ENCODE results near the gene FA2H.
"Not testable (repeated sequence)": the region's sequence is repeated elsewhere in the genome, so short reads cannot be mapped to it uniquely, and the experiment has no call there.

Gene FA2H

DNA sequence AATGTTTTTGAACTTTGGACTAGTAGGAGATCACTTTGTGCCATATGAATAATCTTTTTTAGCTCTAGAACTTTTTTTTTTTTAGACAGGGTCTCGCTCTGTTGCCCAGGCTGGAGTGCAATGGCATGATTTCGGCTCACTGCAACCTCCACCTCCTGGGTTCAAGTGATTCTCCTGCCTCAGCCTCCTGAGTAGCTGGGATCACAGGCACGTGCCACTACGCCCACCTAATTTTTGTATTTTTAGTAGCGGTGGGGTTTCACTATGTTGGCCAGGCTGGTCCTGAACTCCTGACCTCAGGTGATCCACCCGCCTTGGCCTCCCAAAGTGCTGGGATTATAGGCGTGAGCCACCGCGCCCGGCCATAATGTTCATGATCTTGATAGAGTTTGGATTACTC lies 105.7 kb downstream of the FA2H start:
- not testable (repeated sequence) for DNase-seq

DNA sequence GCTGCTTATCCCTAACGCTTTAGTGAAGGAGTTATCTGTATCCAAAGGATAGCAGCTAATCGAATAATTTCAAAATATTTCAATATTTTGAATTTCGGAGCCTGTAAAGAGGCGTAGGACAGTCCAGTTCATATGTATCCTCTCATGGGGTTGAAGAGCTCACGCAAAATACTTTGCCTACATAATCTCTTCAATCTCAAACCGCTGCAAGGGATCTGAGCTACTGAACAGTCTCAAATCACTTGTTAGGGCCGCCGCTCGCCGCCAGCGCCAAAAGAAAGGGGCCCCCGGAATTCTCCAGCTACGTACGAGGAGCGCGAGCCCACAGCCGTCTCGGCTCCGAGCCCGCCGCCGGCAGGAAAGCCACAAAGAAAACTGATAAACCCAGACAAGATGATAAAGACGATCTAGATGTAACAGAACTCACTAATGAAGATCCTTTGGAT lies 107.3 kb downstream of the FA2H start:
- peak; percentile 41 for DNase-seq

- DNase-seq = peak; percentile 98
Observed at GRCh38 chr16:74666425-74667254, 108.0 kb downstream of the FA2H start, which contains the start of gene RFWD3. TSS of gene RFWD3 (minus strand) at chr16:74666877. CDS start at chr16:74661449, 5,428 bp downstream.

DNA sequence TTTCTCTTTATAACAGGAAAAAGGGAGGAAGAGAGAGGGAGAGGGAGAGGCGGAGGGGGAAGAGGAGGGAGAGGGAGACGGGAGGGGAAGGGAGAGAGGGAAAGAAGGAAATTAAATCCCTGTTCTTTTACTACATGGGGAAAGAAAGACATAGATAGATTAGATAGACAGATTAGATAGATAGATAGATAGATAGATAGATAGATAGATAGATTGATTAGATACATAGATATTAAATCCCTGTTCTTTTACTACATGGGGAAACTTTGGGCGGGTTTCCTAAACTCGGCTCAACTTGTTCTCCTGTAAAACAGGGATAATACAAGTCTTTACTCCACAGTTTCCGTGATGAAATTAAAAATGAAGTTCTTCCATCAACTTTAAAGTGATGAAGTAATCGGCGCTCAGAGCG lies 108.6 kb downstream of the FA2H start:
- no peak for DNase-seq
